Naive thymus-derived CD4-positive, alpha-beta T cell (primary cell): ENCODE measurements around the gene PSTPIP1. TPM values are rescaled to one million over a fixed set of nuclear protein-coding genes. Genes with fewer than 3 reads are reported as not detected.

Source experiments
- ATAC-seq: fragments of 150-1000 bp; cut with Tn5 transposase; 2 replicates; pipeline ENCODE4 v1.10.0; 2021; ENCODE audit warnings: mild to moderate bottlenecking, moderate library complexity
- CTCF ChIA-PET: fragments of 350-600 bp; sonication (Branson Sonifier 250); formaldehyde crosslinking; loops from one replicate; lab custom pipeline; 2021; ENCODE audit warnings: antibody characterized with exemption; lab: Charles Lee
- POLR2A ChIA-PET: fragments of 350-600 bp; sonication (Branson Sonifier 250); formaldehyde crosslinking; loops from one replicate; lab custom pipeline; 2021; ENCODE audit warnings: antibody characterized with exemption, inconsistent platforms; lab: Charles Lee
- DNase-seq, 9 donors: peaks; one replicate each; pipeline versions ENCODE4 v3.0.0 to v3.0.0-alpha.2; 2020 to 2022; ENCODE audit warnings: mixed read lengths in 1 of 9
- H3K27ac ChIP-seq: one replicate; pipeline ENCODE4 v1.7.0; 2013; ENCODE audit warnings: mild to moderate bottlenecking, low read depth, low read length, moderate library complexity
- H3K27me3 ChIP-seq, 2 donors: one replicate each; pipeline ENCODE4 v1.7.0; 2013; ENCODE audit warnings: low read length in 2 of 2, mild to moderate bottlenecking in 2 of 2, moderate library complexity in 2 of 2; ENCODE audit not compliant: control insufficient read depth in 2 of 2, insufficient read depth in 2 of 2
- H3K36me3 ChIP-seq, 3 experiments: 1 replicate in 2 of 3; 2 replicates in 1 of 3; pipeline ENCODE4 v1.7.0; 2013; ENCODE audit warnings: low read length in 3 of 3, mild to moderate bottlenecking in 3 of 3, moderate library complexity in 1 of 3; ENCODE audit not compliant: insufficient read depth in 3 of 3, control insufficient read depth in 2 of 3
- H3K4me1 ChIP-seq, 2 donors: one replicate each; pipeline ENCODE4 v1.7.0; 2013; ENCODE audit warnings: low read length in 2 of 2, mild to moderate bottlenecking in 2 of 2, moderate library complexity in 1 of 2; ENCODE audit not compliant: control insufficient read depth in 2 of 2, insufficient read depth in 2 of 2
- H3K4me3 ChIP-seq: 2 replicates; pipeline ENCODE4 v1.7.0; 2013; ENCODE audit warnings: mild to moderate bottlenecking, low read length
- H3K9me3 ChIP-seq, 3 experiments: 1 replicate in 2 of 3; 2 replicates in 1 of 3; pipeline ENCODE4 v1.7.0; 2013; ENCODE audit warnings: low read length in 3 of 3; ENCODE audit not compliant: control insufficient read depth in 2 of 3
- H3K27ac Mint-ChIP-seq, 9 donors: one replicate each; pipeline ENCODE4 v1.8.0; 2020 to 2022; ENCODE audit warnings: mixed read lengths in 9 of 9, mild to moderate bottlenecking in 8 of 9, moderate library complexity in 5 of 9, inconsistent platforms in 2 of 9
- H3K27me3 Mint-ChIP-seq, 5 donors: one replicate each; pipeline ENCODE4 v1.8.0; 2021 to 2022; ENCODE audit warnings: mixed read lengths in 5 of 5, mild to moderate bottlenecking in 1 of 5
- H3K36me3 Mint-ChIP-seq, 5 donors: one replicate each; pipeline ENCODE4 v1.8.0; 2020 to 2022; ENCODE audit warnings: mixed read lengths in 5 of 5, mild to moderate bottlenecking in 3 of 5, inconsistent platforms in 1 of 5
- H3K4me1 Mint-ChIP-seq, 7 donors: one replicate each; pipeline ENCODE4 v1.8.0; 2020 to 2022; ENCODE audit warnings: mixed read lengths in 7 of 7, mild to moderate bottlenecking in 3 of 7, inconsistent platforms in 1 of 7
- H3K4me3 Mint-ChIP-seq, 10 donors: one replicate each; pipeline ENCODE4 v1.8.0; 2020 to 2022; ENCODE audit warnings: mild to moderate bottlenecking in 10 of 10, mixed read lengths in 10 of 10, moderate library complexity in 6 of 10, inconsistent platforms in 2 of 10
- H3K9me3 Mint-ChIP-seq, 11 donors: one replicate each; pipeline ENCODE4 v1.8.0; 2020 to 2022; ENCODE audit warnings: mixed read lengths in 11 of 11, mild to moderate bottlenecking in 4 of 11, inconsistent platforms in 1 of 11, moderate library complexity in 1 of 11
- intact Hi-C, 2 donors: fragments of 100-400 bp; cut with micrococcal nuclease; formaldehyde crosslinking; loops; one replicate each; pipeline ENCODE4 v1.15.1; 2023
- polyA plus RNA-seq, 2 donors: library from polyadenylated mRNA; unstranded; fragments of 300-500 nt; fragmentation: Illumina TruSeq; gene quantifications; one replicate each; pipeline ENCODE4 v1.2.3, GENCODE V29; 2021
- total RNA-seq, 6 experiments: library from RNA in 5 of 6; stranded (reverse) in 5 of 6; gene quantifications; 1 replicate in 5 of 6; 2 replicates in 1 of 6; pipeline ENCODE4 v1.2.3 and lab custom pipeline; 2021 to 2026

Gene PSTPIP1
- total and polyA plus RNA-seq, 7 experiments from 2014 or later: 29.1 to 182 (median 145) TPM

DNA sequence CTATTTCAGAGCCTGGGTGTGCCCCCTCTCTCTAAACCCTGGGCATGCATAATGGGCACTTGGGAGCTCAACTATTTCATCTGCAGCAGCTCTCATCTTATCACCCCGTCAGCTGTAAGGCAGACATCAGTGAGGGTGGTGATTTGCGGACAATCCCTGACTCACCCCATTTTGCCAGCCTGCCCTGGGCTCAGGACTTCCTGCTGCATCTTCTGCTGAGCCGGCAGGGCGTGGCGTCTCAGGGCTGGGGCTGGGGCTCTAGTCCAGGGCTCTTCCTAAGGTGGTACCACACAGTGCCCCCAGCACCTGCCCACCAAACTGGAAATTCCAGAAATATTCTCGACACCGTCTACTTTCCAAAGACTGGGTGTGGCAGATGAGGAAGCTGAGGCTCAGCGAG is 925 bp upstream of the PSTPIP1 start:
- H3K27me3 ChIP-seq: no peaks in the 10 kb centered on the region
- H3K9me3 ChIP-seq: no peaks in the 10 kb centered on the region
- H3K4me3 ChIP-seq: peak overlapping the region; percentile 90
- intact Hi-C loops: loop anchor here (2.0 kb wide), 4 partner anchors 17 to 77 kb away; partner anchors contain the start of genes RCN2 (in 2 of the 2) and TSPAN3 (in 1 of the 2)
- Mint-ChIP-seq H3K27ac (peak overlapping the region; percentile 88 to 98 (median 96)), H3K4me1 (peaks cover 55 to 73% (median 59%) of the 10 kb centered on the region in 7 donors), H3K36me3 (peaks cover 0 to 25% (median 0%) of the 10 kb centered on the region in 5 donors), H3K9me3 (peaks cover 0 to 2% (median 0%) of the 10 kb centered on the region in 11 donors), H3K4me3 (peak overlapping the region; percentile 34 to 99 (median 95)), H3K27me3 (no peaks in the 10 kb centered on the region)
- H3K27ac ChIP-seq: peak overlapping the region; percentile 80
- H3K4me1 ChIP-seq: peaks cover 45 to 54% of the 10 kb centered on the region in 2 donors
- POLR2A ChIA-PET: interaction anchor here (0.5 to 6.2 kb wide), 13 partner anchors 9 to 428 kb away, joined by 3 to 81 read pairs (median 6); partner anchors contain the start of gene RCN2
- H3K36me3 ChIP-seq: no peaks in the 10 kb centered on the region
- ATAC-seq: peak; percentile 58
- DNase-seq: peak in 2 of 9 donors; percentile 19 to 52
- CTCF ChIA-PET: interaction anchor here (1.7 to 2.5 kb wide), 2 partner anchors 17 to 20 kb away, joined by 4 to 14 read pairs; no protein-coding TSS in a partner anchor

DNA sequence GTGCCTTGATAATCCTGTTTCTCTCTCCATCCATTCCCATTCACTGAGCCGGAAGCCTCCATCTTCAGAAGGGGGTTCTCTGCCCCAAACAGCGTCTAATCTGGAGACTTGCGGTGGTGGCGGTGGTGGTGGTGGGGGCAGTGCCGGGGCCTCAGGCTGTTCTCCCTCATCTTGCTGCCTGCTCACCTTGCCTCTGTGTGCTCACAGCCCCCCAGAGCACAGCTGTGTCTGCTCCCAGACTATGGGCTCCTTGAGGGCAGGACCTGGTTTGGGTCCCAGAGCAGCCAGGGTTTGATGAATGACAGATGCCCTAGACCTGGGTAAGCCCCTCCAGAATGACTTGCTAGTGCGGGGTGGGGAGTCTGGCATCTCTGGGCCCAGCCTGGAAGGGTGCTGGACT is 430 bp upstream of the PSTPIP1 start:
- CTCF ChIA-PET: interaction anchor here (1.1 to 3.2 kb wide), 7 partner anchors 12 to 78 kb away, joined by 3 to 14 read pairs (median 4); no protein-coding TSS in a partner anchor
- Histone ChIP-seq H3K27me3 (no peaks in the 10 kb centered on the region), H3K9me3 (no peaks in the 10 kb centered on the region), H3K36me3 (peaks cover 0 to 1% (median 0%) of the 10 kb centered on the region in 3 experiments), H3K4me1 (peaks cover 50 to 57% of the 10 kb centered on the region in 2 donors), H3K4me3 (peak overlapping the region; percentile 90), H3K27ac (peak overlapping the region; percentile 80)
- peaks cover 0 to 29% (median 0%) of the 10 kb centered on the region in 5 donors for H3K36me3 Mint-ChIP-seq
- DNase-seq: no peak
- POLR2A ChIA-PET: interaction anchor here (0.5 to 6.2 kb wide), 22 partner anchors 7 to 427 kb away, joined by 3 to 81 read pairs (median 6); partner anchors contain the start of genes RCN2 and SCAPER
- peak overlapping the region; percentile 88 to 98 (median 96) for H3K27ac Mint-ChIP-seq
- H3K4me1 Mint-ChIP-seq: peaks cover 58 to 75% (median 63%) of the 10 kb centered on the region in 7 donors
- intact Hi-C loops: loop anchor here (2.0 kb wide), 4 partner anchors 18 to 76 kb away; partner anchors contain the start of genes RCN2 (in 2 of the 2) and TSPAN3 (in 1 of the 2)
- no peak for ATAC-seq
- H3K27me3 Mint-ChIP-seq: no peaks in the 10 kb centered on the region
- peak overlapping the region; percentile 93 to 99 (median 96) for H3K4me3 Mint-ChIP-seq
- peaks cover 0 to 2% (median 0%) of the 10 kb centered on the region in 11 donors for H3K9me3 Mint-ChIP-seq

DNA sequence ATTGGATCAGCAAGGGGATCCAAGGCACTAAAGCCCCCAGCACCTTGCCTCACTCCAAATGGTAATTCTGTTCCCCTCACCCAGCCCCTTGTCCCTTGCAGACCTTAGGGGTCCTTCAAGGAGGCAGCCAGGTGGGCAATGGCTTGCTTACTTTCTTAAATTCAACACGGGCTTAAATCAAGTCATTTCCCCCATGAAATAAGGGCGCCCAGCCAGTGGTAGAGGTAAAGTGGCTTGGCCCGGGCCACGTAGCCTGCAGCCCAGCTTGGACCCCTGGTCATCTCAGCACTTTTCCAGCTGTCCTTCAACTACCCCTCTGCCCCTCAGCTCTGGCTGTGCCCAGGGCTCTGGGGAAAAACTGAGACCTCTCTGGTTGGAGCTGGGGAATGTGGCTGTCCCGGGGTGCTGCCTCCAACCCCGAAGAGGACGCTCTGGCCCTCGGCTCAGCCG is 1.2 kb downstream of the PSTPIP1 start:
- Mint-ChIP-seq H3K4me1 (peaks cover 61 to 78% (median 71%) of the 10 kb centered on the region in 7 donors), H3K36me3 (peaks cover 0 to 30% (median 0%) of the 10 kb centered on the region in 5 donors), H3K9me3 (no peaks in the 10 kb centered on the region), H3K27ac (peak overlapping the region; percentile 88 to 98 (median 96)), H3K4me3 (peak overlapping the region; percentile 93 to 99 (median 96)), H3K27me3 (no peaks in the 10 kb centered on the region)
- no peaks in the 10 kb centered on the region for H3K27me3 ChIP-seq
- H3K36me3 ChIP-seq: peaks cover 0 to 8% (median 0%) of the 10 kb centered on the region in 3 experiments
- DNase-seq (no peak), ATAC-seq (no peak)
- H3K27ac ChIP-seq: peak overlapping the region; percentile 80
- POLR2A ChIA-PET: interaction anchor here (0.9 to 6.2 kb wide), 14 partner anchors 9 to 91 kb away, joined by 3 to 81 read pairs (median 8); partner anchors contain the start of genes RCN2 and SCAPER
- no peaks in the 10 kb centered on the region for H3K9me3 ChIP-seq
- peak overlapping the region; percentile 90 for H3K4me3 ChIP-seq
- CTCF ChIA-PET: interaction anchor here (0.9 to 3.2 kb wide), 7 partner anchors 11 to 79 kb away, joined by 3 to 13 read pairs (median 4); partner anchors contain the start of gene RCN2
- H3K4me1 ChIP-seq: peaks cover 57 to 66% of the 10 kb centered on the region in 2 donors
- intact Hi-C loops: loop anchor here in 1 of 2 donors (2.0 kb wide), 2 partner anchors 27 to 91 kb away; partner anchors contain the start of gene SCAPER

DNA sequence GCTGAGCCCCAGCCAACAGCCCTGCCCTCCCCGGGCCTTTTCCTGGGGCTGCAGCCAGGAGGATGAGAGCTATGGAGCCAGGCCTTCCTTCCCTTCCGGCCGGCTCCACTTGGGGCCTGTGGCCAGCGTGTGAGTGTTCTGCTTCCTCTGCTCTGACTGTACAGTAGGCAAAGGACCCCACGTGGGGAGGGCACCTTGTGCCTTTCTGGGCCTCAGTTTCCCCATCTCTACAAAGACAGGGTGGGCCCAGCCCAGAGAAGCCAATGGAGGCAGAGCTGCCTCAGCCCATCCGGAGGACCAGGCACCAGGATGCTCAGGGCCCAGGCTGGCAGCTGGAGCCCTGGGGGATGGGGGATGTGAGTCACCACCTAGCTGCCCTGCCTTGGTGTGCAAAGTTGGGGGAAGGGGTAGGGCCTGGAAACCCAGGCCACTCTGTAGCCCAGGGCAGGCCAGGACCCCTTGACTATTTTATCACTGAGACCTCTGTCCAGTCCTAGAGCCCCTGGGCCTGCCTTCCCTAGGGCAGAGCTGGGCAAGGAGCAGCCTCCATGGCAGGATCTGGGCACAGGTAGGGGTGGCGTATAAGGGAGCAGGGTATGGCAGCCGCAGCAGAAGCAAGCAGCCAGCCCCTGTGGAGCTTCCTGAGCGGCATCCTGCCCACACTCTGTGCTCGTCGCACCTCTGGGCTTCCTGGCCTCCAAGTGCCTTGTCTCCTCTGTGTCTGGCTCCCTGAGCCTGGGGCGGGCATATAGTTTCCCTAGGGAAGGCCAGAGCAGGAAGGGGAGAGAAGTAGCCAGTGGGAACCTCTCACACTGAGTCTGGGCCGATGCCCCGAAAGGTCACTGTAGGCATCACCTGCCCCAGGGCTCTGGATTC is 1.8 kb downstream of the PSTPIP1 start:
- H3K9me3 ChIP-seq: no peaks in the 10 kb centered on the region
- H3K4me1 ChIP-seq: peaks cover 61 to 73% of the 10 kb centered on the region in 2 donors
- Mint-ChIP-seq H3K36me3 (peaks cover 0 to 32% (median 0%) of the 10 kb centered on the region in 5 donors), H3K27me3 (no peaks in the 10 kb centered on the region), H3K4me3 (peak overlapping the region; percentile 93 to 99 (median 96)), H3K9me3 (no peaks in the 10 kb centered on the region), H3K27ac (peak overlapping the region; percentile 77 to 98 (median 96)), H3K4me1 (peaks cover 68 to 85% (median 78%) of the 10 kb centered on the region in 7 donors)
- peaks cover 0 to 8% (median 3%) of the 10 kb centered on the region in 3 experiments for H3K36me3 ChIP-seq
- peak overlapping the region; percentile 80 for H3K27ac ChIP-seq
- ChIA-PET CTCF (interaction anchor here (0.7 to 3.2 kb wide), 6 partner anchors 9 to 28 kb away, joined by 3 to 13 read pairs (median 4); no protein-coding TSS in a partner anchor), POLR2A (interaction anchor here (0.9 to 6.2 kb wide), 9 partner anchors 9 to 65 kb away, joined by 3 to 81 read pairs (median 11); partner anchors contain the start of gene RCN2)
- ATAC-seq (peak; percentile 51), DNase-seq (peak in 8 of 9 donors; percentile 25 to 64 (median 52))
- no peaks in the 10 kb centered on the region for H3K27me3 ChIP-seq
- peak overlapping the region; percentile 90 for H3K4me3 ChIP-seq
- intact Hi-C loops: loop anchor here in 1 of 2 donors (2.0 kb wide), 2 partner anchors 26 to 92 kb away; partner anchors contain the start of gene SCAPER

DNA sequence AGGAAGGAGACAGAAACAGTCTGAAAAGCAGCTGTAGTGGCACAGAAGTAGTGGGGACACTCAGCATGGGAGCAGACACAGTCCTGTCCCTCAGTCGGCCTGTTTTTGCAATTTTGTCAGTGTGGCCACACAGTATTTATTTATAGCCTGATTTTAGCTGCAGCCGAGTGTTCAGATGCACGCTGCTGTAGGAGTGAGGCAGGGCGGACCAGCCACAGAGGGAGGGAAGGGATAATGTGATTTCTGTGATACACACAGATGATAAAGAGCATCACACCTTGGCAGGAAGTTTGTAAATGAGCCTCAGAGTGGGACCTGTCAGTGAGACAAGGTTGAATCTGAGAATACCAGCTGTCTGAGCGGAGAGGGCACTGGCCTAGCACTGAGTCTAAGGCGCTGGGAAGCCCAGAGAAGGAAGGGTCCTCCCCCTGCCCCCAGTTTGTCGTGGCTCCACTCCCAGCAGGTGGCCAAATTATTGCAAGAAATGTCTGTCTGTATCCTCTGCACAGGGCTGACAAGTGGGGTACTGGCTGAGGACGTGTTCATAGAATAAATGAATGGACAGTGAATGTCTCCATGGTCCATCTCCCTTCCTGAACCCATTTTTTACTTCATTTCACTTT is 3.8 kb downstream of the PSTPIP1 start:
- intact Hi-C loops: loop anchor here in 1 of 2 donors (1.0 kb wide), 1 partner anchor 10 kb away; no protein-coding TSS in a partner anchor
- ChIA-PET POLR2A (interaction anchor here (1.0 to 6.2 kb wide), 8 partner anchors 10 to 93 kb away, joined by 3 to 81 read pairs (median 5); partner anchors contain the start of gene RCN2), CTCF (interaction anchor here (0.7 to 1.7 kb wide), 6 partner anchors 8 to 43 kb away, joined by 4 to 5 read pairs (median 4); no protein-coding TSS in a partner anchor)
- peak in 2 of 9 donors; percentile 6 to 22 for DNase-seq
- H3K27ac Mint-ChIP-seq: peak overlapping the region; percentile 64 to 98 (median 96)
- Histone ChIP-seq H3K36me3 (peaks cover 0 to 8% (median 3%) of the 10 kb centered on the region in 3 experiments), H3K27ac (peak overlapping the region; percentile 30), H3K27me3 (no peaks in the 10 kb centered on the region), H3K9me3 (no peaks in the 10 kb centered on the region), H3K4me3 (no peak overlapping the region), H3K4me1 (peaks cover 75 to 85% of the 10 kb centered on the region in 2 donors)
- H3K4me3 Mint-ChIP-seq: peak overlapping the region; percentile 38 to 99 (median 93)
- H3K27me3 Mint-ChIP-seq: no peaks in the 10 kb centered on the region
- H3K36me3 Mint-ChIP-seq: peaks cover 0 to 44% (median under 1%) of the 10 kb centered on the region in 5 donors
- peaks cover 71 to 93% (median 81%) of the 10 kb centered on the region in 7 donors for H3K4me1 Mint-ChIP-seq
- no peak for ATAC-seq
- H3K9me3 Mint-ChIP-seq: no peaks in the 10 kb centered on the region
